H9 (cell line): ENCODE measurements around the gene LYAR. TPM values are rescaled to one million over a fixed set of nuclear protein-coding genes. Genes with fewer than 3 reads are reported as not detected.

Source experiments
- DNase-seq: peaks from one replicate; pipeline ENCODE4 v3.0.0-alpha.2; 2017
- H2AFZ ChIP-seq: one replicate; pipeline ENCODE4 v1.6.1; 2013; ENCODE audit warnings: mild to moderate bottlenecking, low read length, control low read depth, moderate library complexity
- H2AK5ac ChIP-seq: 2 replicates; pipeline ENCODE4 v1.6.1; 2013; ENCODE audit warnings: low read length, control low read depth, mixed read lengths; ENCODE audit not compliant: insufficient read length
- H2BK120ac ChIP-seq: one replicate; pipeline ENCODE4 v1.6.1; 2013; ENCODE audit warnings: low read depth, mild to moderate bottlenecking, low read length, control low read depth, inconsistent platforms; ENCODE audit not compliant: poor library complexity, severe bottlenecking
- H2BK12ac ChIP-seq: 2 replicates; pipeline ENCODE4 v1.6.1; 2013; ENCODE audit warnings: low read length, control low read depth, mixed read lengths, low read depth; ENCODE audit not compliant: insufficient read length
- H2BK15ac ChIP-seq: 2 replicates; pipeline ENCODE4 v1.6.1; 2013; ENCODE audit warnings: low read depth, low read length, control low read depth
- H2BK20ac ChIP-seq: one replicate; pipeline ENCODE4 v1.6.1; 2013; ENCODE audit warnings: low read depth, mild to moderate bottlenecking, low read length, control low read depth, inconsistent platforms; ENCODE audit not compliant: poor library complexity, severe bottlenecking
- H2BK5ac ChIP-seq: 2 replicates; pipeline ENCODE4 v1.6.1; 2013; ENCODE audit warnings: low read length, control low read depth, mixed read lengths; ENCODE audit not compliant: insufficient read length
- H3K14ac ChIP-seq: 2 replicates; pipeline ENCODE4 v1.6.1; 2013; ENCODE audit warnings: low read length, control low read depth; ENCODE audit not compliant: insufficient read depth
- H3K18ac ChIP-seq: 2 replicates; pipeline ENCODE4 v1.6.1; 2013; ENCODE audit warnings: low read depth, mild to moderate bottlenecking, mixed read lengths, low read length, control low read depth; ENCODE audit not compliant: insufficient read length
- H3K23ac ChIP-seq: 2 replicates; pipeline ENCODE4 v1.6.1; 2013; ENCODE audit warnings: low read length, control low read depth, mixed read lengths, low read depth; ENCODE audit not compliant: insufficient read length
- H3K23me2 ChIP-seq: 2 replicates; pipeline ENCODE4 v1.6.1; 2013; ENCODE audit warnings: low read depth, mild to moderate bottlenecking, mixed read lengths, low read length, control low read depth; ENCODE audit not compliant: insufficient read length, poor library complexity, severe bottlenecking
- H3K27ac ChIP-seq: 2 replicates; pipeline ENCODE4 v1.5.1; 2013; ENCODE audit warnings: low read length, control low read depth, mixed read lengths, low read depth; ENCODE audit not compliant: insufficient read length
- H3K27me3 ChIP-seq: 2 replicates; pipeline ENCODE4 v1.6.1; 2013; ENCODE audit warnings: low read length, control low read depth, inconsistent platforms; ENCODE audit not compliant: insufficient read depth
- H3K4ac ChIP-seq: 2 replicates; pipeline ENCODE4 v1.6.1; 2013; ENCODE audit warnings: low read depth, mild to moderate bottlenecking, control low read depth, inconsistent platforms, low read length, moderate library complexity
- H3K4me1 ChIP-seq: 2 replicates; pipeline ENCODE4 v1.6.1; 2013; ENCODE audit warnings: low read length, control low read depth, inconsistent platforms; ENCODE audit not compliant: insufficient read depth
- H3K4me2 ChIP-seq: 2 replicates; pipeline ENCODE4 v1.6.1; 2013; ENCODE audit warnings: low read length, control low read depth, mixed read lengths; ENCODE audit not compliant: insufficient read length, insufficient read depth
- H3K56ac ChIP-seq: 2 replicates; pipeline ENCODE4 v1.6.1; 2013; ENCODE audit warnings: low read depth, mild to moderate bottlenecking, mixed read lengths, low read length, control low read depth; ENCODE audit not compliant: insufficient read length
- H3K79me1 ChIP-seq: 2 replicates; pipeline ENCODE4 v1.6.1; 2013; ENCODE audit warnings: low read depth, mild to moderate bottlenecking, moderate library complexity, low read length, control low read depth, inconsistent platforms; ENCODE audit not compliant: insufficient read depth, poor library complexity, severe bottlenecking
- H3K79me2 ChIP-seq: 2 replicates; pipeline ENCODE4 v1.6.1; 2013; ENCODE audit warnings: low read length, control low read depth, inconsistent platforms; ENCODE audit not compliant: insufficient read depth
- H3K9ac ChIP-seq: 2 replicates; pipeline ENCODE4 v1.6.1; 2013; ENCODE audit warnings: low read length, control low read depth, mixed read lengths; ENCODE audit not compliant: insufficient read length; ENCODE audit errors: extremely low read depth
- H3K9me3 ChIP-seq: one replicate; pipeline ENCODE4 v1.6.1; 2013; ENCODE audit warnings: low read depth, low read length, inconsistent platforms; ENCODE audit not compliant: control insufficient read depth
- H3T11ph ChIP-seq: one replicate; pipeline ENCODE4 v1.6.1; 2013; ENCODE audit warnings: mild to moderate bottlenecking, low read length, control low read depth, inconsistent platforms
- H4K20me1 ChIP-seq: one replicate; pipeline ENCODE4 v1.6.1; 2013; ENCODE audit not compliant: control insufficient read depth, insufficient read length, insufficient read depth
- H4K5ac ChIP-seq: 2 replicates; pipeline ENCODE4 v1.6.1; 2013; ENCODE audit warnings: low read depth, mild to moderate bottlenecking, mixed read lengths, low read length, control low read depth; ENCODE audit not compliant: insufficient read length
- H4K8ac ChIP-seq: replicated peaks from 2 replicates; pipeline ENCODE4 v1.6.1; 2013; ENCODE audit warnings: low read length, control low read depth, mixed read lengths, low read depth; ENCODE audit not compliant: insufficient read length
- H4K91ac ChIP-seq: 2 replicates; pipeline ENCODE4 v1.6.1; 2013; ENCODE audit warnings: low read depth, mild to moderate bottlenecking, moderate library complexity, mixed read lengths, low read length, control low read depth; ENCODE audit not compliant: insufficient read length
- H3K27ac Mint-ChIP-seq, 3 experiments: 2 replicates in 2 of 3; 3 replicates in 1 of 3; pipeline ENCODE4 v1.8.0; 2020 to 2021; ENCODE audit warnings: mixed read lengths in 3 of 3, mild to moderate bottlenecking in 1 of 3, moderate library complexity in 1 of 3
- H3K27me3 Mint-ChIP-seq: 2 replicates; pipeline ENCODE4 v1.8.0; 2021; ENCODE audit warnings: low read depth, mild to moderate bottlenecking, moderate library complexity, mixed read lengths
- H3K36me3 Mint-ChIP-seq, 3 experiments: 2 replicates in 2 of 3; 3 replicates in 1 of 3; pipeline ENCODE4 v1.8.0; 2020 to 2021; ENCODE audit warnings: low read depth in 3 of 3, mixed read lengths in 3 of 3; ENCODE audit not compliant: insufficient read depth in 1 of 3
- H3K4me1 Mint-ChIP-seq, 2 experiments: 2 replicates each; pipeline ENCODE4 v1.8.0; 2020; ENCODE audit warnings: mixed read lengths in 2 of 2
- H3K4me3 Mint-ChIP-seq, 2 experiments: 2 replicates in 1 of 2; 3 replicates in 1 of 2; pipeline ENCODE4 v1.8.0; 2020 to 2021; ENCODE audit warnings: mild to moderate bottlenecking in 2 of 2, mixed read lengths in 2 of 2, moderate library complexity in 1 of 2
- H3K9me3 Mint-ChIP-seq, 2 experiments: 2 replicates in 1 of 2; 3 replicates in 1 of 2; pipeline ENCODE4 v1.8.0; 2020; ENCODE audit warnings: mild to moderate bottlenecking in 2 of 2, mixed read lengths in 2 of 2, moderate library complexity in 1 of 2
- WGBS: extraction: QIAGEN DNeasy Blood & Tissue Kit; methylation state at CpG from one replicate; pipeline ENCODE4 v1.1.7; 2013; ENCODE audit warnings: missing lambda C conversion rate, low lambda C conversion rate, mixed read lengths; ENCODE audit not compliant: insufficient read length; ENCODE audit errors: extremely low coverage; 5-methylcytosine and 5-hydroxymethylcytosine counted together
- long read RNA-seq: library from polyadenylated mRNA; unstranded; transcript quantifications from one replicate; pipeline ENCODE4 v2.0.0, GENCODE V29; 2020
- total RNA-seq: library from RNA; stranded (reverse); gene quantifications from 2 replicates; pipeline ENCODE4 v1.2.1, GENCODE V29; 2021
- TF ChIP-seq, protein P1 (sequence below): fragments of 200-600 bp; sonication (generic); conservative IDR thresholded peaks from 3 replicates; pipeline ENCODE4 v1.8.0; 2021; ENCODE audit warnings: antibody characterized with exemption, mild to moderate bottlenecking

Gene LYAR
- total RNA-seq, result 47.0 and 50.9 TPM in 2 replicates
- long read RNA-seq, transcript LYAR-201 (10 exons, 1,569 nt), result major isoform, 33 of 82 reads
- long read RNA-seq, partial matches to known transcripts, result 41 of 82 reads
- long read RNA-seq, other reads (novel, unspliced or antisense), result 7 of 82 reads

GRCh38 chr4:4289941-4290850, at the start of gene LYAR, which contains the start of gene ZBTB49:
LYAR (minus strand) TSS chr4:4290154; CDS start chr4:4283742, 6,412 bp downstream.
ZBTB49 (plus strand) TSS chr4:4290251; CDS start chr4:4299946, 9,695 bp downstream.
- Mint-ChIP-seq H3K27ac (peak within 1 kb of the TSS; percentile 47 to 95 (median 92); a peak in 5 of 7 replicates), H3K36me3 (peaks cover 7 to 24% (median 20%) of the 10 kb centered on the region in 3 experiments; a peak in 6 of 7 replicates), H3K4me3 (peak within 1 kb of the TSS; percentile 97 to 98), H3K27me3 (no peaks in the 10 kb centered on the region), H3K9me3 (peaks cover 0 to 6% of the 10 kb centered on the region in 2 experiments; a peak in 3 of 5 replicates), H3K4me1 (peaks cover 24 to 31% of the 10 kb centered on the region in 2 experiments)
- H3K27me3 ChIP-seq, result no peaks in the 10 kb centered on the region
- H3K9me3 ChIP-seq, result no peaks in the 10 kb centered on the region
- H2BK12ac ChIP-seq, result no peak within 1 kb of the TSS
- no peak within 1 kb of the TSS for H3K56ac ChIP-seq
- no peaks in the 10 kb centered on the region for H3K4me1 ChIP-seq
- H3K23ac ChIP-seq, result no peak within 1 kb of the TSS
- peaks cover 8% of the 10 kb centered on the region for H3K23me2 ChIP-seq
- no peak within 1 kb of the TSS for H2BK120ac ChIP-seq
- H2AK5ac ChIP-seq, result no peak within 1 kb of the TSS
- peaks cover 18% of the 10 kb centered on the region; the same call in 1 of the 2 replicates for H3K79me2 ChIP-seq
- H2AFZ ChIP-seq, result no peak within 1 kb of the TSS
- TF ChIP-seq, protein P1, sequence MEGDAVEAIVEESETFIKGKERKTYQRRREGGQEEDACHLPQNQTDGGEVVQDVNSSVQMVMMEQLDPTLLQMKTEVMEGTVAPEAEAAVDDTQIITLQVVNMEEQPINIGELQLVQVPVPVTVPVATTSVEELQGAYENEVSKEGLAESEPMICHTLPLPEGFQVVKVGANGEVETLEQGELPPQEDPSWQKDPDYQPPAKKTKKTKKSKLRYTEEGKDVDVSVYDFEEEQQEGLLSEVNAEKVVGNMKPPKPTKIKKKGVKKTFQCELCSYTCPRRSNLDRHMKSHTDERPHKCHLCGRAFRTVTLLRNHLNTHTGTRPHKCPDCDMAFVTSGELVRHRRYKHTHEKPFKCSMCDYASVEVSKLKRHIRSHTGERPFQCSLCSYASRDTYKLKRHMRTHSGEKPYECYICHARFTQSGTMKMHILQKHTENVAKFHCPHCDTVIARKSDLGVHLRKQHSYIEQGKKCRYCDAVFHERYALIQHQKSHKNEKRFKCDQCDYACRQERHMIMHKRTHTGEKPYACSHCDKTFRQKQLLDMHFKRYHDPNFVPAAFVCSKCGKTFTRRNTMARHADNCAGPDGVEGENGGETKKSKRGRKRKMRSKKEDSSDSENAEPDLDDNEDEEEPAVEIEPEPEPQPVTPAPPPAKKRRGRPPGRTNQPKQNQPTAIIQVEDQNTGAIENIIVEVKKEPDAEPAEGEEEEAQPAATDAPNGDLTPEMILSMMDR, result no peak
- no peak within 1 kb of the TSS for H2BK5ac ChIP-seq
- H3K4me2 ChIP-seq, result peak within 1 kb of the TSS; percentile 89
- no peak within 1 kb of the TSS for H4K5ac ChIP-seq
- peak within 1 kb of the TSS; percentile 77 for H3K9ac ChIP-seq
- no CpG with 5 or more reads among the region's 77 CpGs for WGBS
- no peak within 1 kb of the TSS for H3K18ac ChIP-seq
- no peak within 1 kb of the TSS for H3T11ph ChIP-seq
- H2BK15ac ChIP-seq, result no peak within 1 kb of the TSS
- no peak within 1 kb of the TSS for H3K27ac ChIP-seq
- H2BK20ac ChIP-seq, result no peak within 1 kb of the TSS
- H4K20me1 ChIP-seq, result no peaks in the 10 kb centered on the region
- DNase-seq, result peak; percentile 95
- H3K4ac ChIP-seq, result no peak within 1 kb of the TSS
- peaks cover 7% of the 10 kb centered on the region for H3K79me1 ChIP-seq
- no peak within 1 kb of the TSS for H4K8ac ChIP-seq
- H4K91ac ChIP-seq, result no peak within 1 kb of the TSS
- peak within 1 kb of the TSS; percentile 32; the same call in 1 of the 2 replicates for H3K14ac ChIP-seq
